Nephron progenitor cell (in vitro differentiated cells): ENCODE data around the gene MIEN1.

Experiments used
- DNase-seq: peaks from one replicate; pipeline ENCODE4 v3.0.0; 2021
- H3K27ac Mint-ChIP-seq: 2 replicates; pipeline ENCODE4 v1.8.0; 2021; ENCODE audit warnings: mild to moderate bottlenecking, moderate library complexity, mixed read lengths
- H3K27me3 Mint-ChIP-seq: 2 replicates; pipeline ENCODE4 v1.8.0; 2021; ENCODE audit warnings: mild to moderate bottlenecking, low read depth, mixed read lengths; ENCODE audit not compliant: poor library complexity
- H3K36me3 Mint-ChIP-seq: 2 replicates; pipeline ENCODE4 v1.8.0; 2021; ENCODE audit warnings: low read depth, mixed read lengths
- H3K4me1 Mint-ChIP-seq: 2 replicates; pipeline ENCODE4 v1.8.0; 2021; ENCODE audit warnings: mixed read lengths
- H3K4me3 Mint-ChIP-seq: 2 replicates; pipeline ENCODE4 v1.8.0; 2021; ENCODE audit warnings: mild to moderate bottlenecking, moderate library complexity, mixed read lengths
- H3K9me3 Mint-ChIP-seq: 2 replicates; pipeline ENCODE4 v1.8.0; 2021; ENCODE audit warnings: mild to moderate bottlenecking, moderate library complexity, mixed read lengths
- CTCF ChIP-seq: fragments of 200-600 bp; sonication (generic); IDR thresholded peaks from 2 replicates; pipeline ENCODE4 v1.5.0; 2021; ENCODE audit warnings: antibody characterized with exemption

The MIEN1 gene, protein sequence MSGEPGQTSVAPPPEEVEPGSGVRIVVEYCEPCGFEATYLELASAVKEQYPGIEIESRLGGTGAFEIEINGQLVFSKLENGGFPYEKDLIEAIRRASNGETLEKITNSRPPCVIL

DNA sequence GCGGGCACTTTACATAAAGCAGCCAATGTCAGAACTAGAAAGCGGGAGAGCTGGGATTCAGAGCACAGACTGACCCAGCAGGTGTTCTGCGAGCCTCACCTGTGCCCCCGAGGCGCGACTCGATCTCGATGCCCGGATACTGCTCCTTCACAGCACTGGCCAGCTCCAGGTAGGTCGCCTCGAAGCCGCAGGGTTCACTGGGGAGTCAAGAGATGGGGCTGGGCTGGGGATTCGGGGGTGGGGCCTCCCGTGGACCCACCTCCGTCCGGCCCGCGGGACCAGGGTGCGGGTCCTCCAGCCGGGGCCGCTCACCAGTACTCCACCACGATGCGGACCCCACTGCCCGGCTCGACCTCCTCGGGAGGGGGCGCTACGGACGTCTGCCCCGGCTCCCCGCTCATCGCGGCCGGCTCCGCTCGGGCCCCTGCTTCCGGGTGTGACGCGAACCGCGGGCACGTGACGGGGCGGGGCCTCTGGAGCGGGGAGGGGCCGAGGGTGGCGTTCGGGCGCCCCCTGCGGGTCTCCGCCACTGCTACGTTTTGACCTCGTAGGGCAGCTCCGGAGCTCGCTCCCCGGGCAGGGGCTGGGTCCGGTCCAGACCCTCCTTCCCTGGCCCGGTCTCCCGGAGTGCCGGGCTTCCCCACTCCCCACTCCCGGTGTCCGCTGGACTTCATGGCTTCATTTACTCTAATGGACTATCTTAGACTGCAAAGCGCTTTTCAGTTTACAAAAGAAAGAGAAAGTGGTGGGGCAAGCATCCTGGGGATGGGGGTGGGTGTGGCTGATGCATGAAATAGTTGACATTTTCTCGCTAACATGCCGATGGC, at the start of gene MIEN1:
TSS of gene MIEN1 (minus strand) at position 438 of the 827 bp plus-strand sequence. CDS start at position 401, 37 bp downstream.
- H3K27ac Mint-ChIP-seq: no peak within 1 kb of the TSS

DNA sequence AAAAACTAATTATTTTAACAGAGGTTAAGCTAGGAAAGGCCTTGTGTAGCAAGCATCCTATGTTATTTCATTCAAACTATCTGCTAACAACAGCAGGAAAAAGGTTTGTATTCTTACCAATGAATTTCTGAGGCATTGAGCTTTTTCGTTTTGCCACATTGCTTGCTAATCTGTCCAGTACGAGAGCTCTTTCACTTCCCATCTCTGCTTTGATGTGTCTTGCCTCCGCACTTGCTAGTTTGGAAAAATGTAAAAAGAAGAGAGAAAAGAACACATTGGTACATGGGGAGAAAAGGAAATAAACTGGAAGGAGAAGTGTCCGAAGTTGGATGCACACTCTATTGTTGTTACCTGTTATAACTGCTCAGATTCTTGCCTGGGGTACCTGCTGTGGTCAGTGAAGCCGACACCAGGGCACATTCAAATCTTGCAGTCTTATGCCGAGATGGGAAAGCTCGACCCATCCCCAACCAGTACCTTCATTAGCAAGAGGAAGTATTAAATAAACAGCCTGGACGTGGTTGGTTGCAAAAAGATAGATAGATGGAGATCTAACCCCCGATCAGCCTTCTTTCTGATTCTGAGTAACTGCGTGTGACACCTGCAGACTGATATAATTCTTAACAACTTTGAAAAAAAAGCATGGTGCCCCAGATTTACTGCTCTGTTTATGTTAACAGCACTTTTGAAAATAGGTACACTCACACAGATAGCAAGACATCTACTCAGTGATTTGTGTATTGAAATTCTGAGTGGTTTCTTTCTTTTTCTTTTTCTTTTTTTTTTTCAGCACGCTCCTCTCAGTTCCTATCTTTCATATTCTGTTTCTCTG, 47.4 kb upstream of the MIEN1 start:
- TF ChIP-seq CTCF: no peak
- DNase-seq: no peak

More for the DNA sequence above, at the start of gene MIEN1:
- peak within 1 kb of the TSS; percentile 88 for H3K4me3 Mint-ChIP-seq
- TF ChIP-seq CTCF: peak; percentile 84
- H3K9me3 Mint-ChIP-seq: no peaks in the 10 kb centered on the region
- peak; percentile 96 for DNase-seq
- peaks cover 10% of the 10 kb centered on the region for H3K4me1 Mint-ChIP-seq
- H3K27me3 Mint-ChIP-seq: peaks cover 22% of the 10 kb centered on the region
- no peaks in the 10 kb centered on the region for H3K36me3 Mint-ChIP-seq

DNA sequence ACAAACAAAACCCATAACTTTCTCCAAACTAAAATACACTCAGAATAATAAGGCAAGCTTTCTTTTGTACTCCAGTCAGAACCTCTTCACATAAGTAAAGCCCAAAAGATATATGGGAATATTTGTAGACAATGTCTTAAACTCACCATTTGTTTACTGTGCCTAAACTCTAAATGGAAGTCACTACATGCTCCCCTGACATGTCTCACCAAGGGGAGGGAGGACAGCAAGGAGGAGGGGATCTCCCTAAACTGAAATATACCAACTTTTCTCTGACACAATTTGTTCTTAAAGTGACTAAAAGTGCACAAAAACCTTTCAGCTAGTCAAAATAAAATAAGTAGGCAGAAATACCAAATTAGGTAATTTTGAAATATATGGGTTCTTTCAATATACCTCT, 45.9 kb upstream of the MIEN1 start:
- TF ChIP-seq CTCF: no peak
- peaks cover 32% of the 10 kb centered on the region for H3K27me3 Mint-ChIP-seq
- DNase-seq: no peak
- no peak overlapping the region for H3K27ac Mint-ChIP-seq
- H3K4me1 Mint-ChIP-seq: peaks cover 39% of the 10 kb centered on the region
- H3K9me3 Mint-ChIP-seq: no peaks in the 10 kb centered on the region
- H3K4me3 Mint-ChIP-seq: no peak overlapping the region
- H3K36me3 Mint-ChIP-seq: no peaks in the 10 kb centered on the region

More for the DNA sequence above, 47.4 kb upstream of the MIEN1 start:
- no peaks in the 10 kb centered on the region for H3K36me3 Mint-ChIP-seq
- H3K27ac Mint-ChIP-seq: no peak overlapping the region
- no peaks in the 10 kb centered on the region for H3K9me3 Mint-ChIP-seq
- peaks cover 42% of the 10 kb centered on the region for H3K27me3 Mint-ChIP-seq
- H3K4me1 Mint-ChIP-seq: peaks cover 33% of the 10 kb centered on the region
- no peak overlapping the region for H3K4me3 Mint-ChIP-seq

- H3K36me3 Mint-ChIP-seq: no peaks in the 10 kb centered on the region
- peaks cover 32% of the 10 kb centered on the region for H3K27me3 Mint-ChIP-seq
- H3K4me1 Mint-ChIP-seq: peaks cover 37% of the 10 kb centered on the region
- no peak overlapping the region for H3K4me3 Mint-ChIP-seq
- no peaks in the 10 kb centered on the region for H3K9me3 Mint-ChIP-seq
- DNase-seq: no peak
- no peak for TF ChIP-seq CTCF
- no peak overlapping the region for H3K27ac Mint-ChIP-seq
These were observed 44.7 kb upstream of the MIEN1 start for GRCh38 chr17:39775031-39775430.

GRCh38 chr17:39774047-39774446, 43.7 kb upstream of the MIEN1 start:
- no peaks in the 10 kb centered on the region for H3K36me3 Mint-ChIP-seq
- no peak for DNase-seq
- no peak overlapping the region for H3K27ac Mint-ChIP-seq
- H3K4me3 Mint-ChIP-seq: no peak overlapping the region
- H3K27me3 Mint-ChIP-seq: peaks cover 33% of the 10 kb centered on the region
- H3K9me3 Mint-ChIP-seq: no peaks in the 10 kb centered on the region
- H3K4me1 Mint-ChIP-seq: peaks cover 44% of the 10 kb centered on the region
- no peak for TF ChIP-seq CTCF
